BE2C (cell line): ENCODE results near the gene MAMDC2.
"Not testable (repeated sequence)": the region's sequence is repeated elsewhere in the genome, so short reads cannot be mapped to it uniquely, and the experiment has no call there.

Source experiments
- DNase-seq: peaks from one replicate; pipeline ENCODE4 v3.0.0-alpha.2; 2020
- H3K27me3 ChIP-seq: fragments of 250-450 bp; sonication (Bioruptor Pico); 2 replicates; pipeline ENCODE4 v1.5.1; 2020; ENCODE audit warnings: mild to moderate bottlenecking
- H3K36me3 ChIP-seq: fragments of 250-450 bp; sonication (Bioruptor Pico); 2 replicates; pipeline ENCODE4 v1.5.1; 2020; ENCODE audit warnings: mild to moderate bottlenecking
- H3K4me1 ChIP-seq: fragments of 250-450 bp; sonication (Bioruptor Pico); 2 replicates; pipeline ENCODE4 v1.5.1; 2020
- H3K4me3 ChIP-seq: 2 replicates; pipeline ENCODE4 v1.5.1; 2011; ENCODE audit warnings: low read depth, low read length
- H3K9me3 ChIP-seq: fragments of 250-450 bp; sonication (Bioruptor Pico); 2 replicates; pipeline ENCODE4 v1.5.1; 2020
- TF ChIP-seq, protein P1 (sequence below): IDR thresholded peaks from 2 replicates; pipeline ENCODE4 v1.5.1; 2012; ENCODE audit warnings: mild to moderate bottlenecking, low read depth, low read length

Gene MAMDC2

DNA sequence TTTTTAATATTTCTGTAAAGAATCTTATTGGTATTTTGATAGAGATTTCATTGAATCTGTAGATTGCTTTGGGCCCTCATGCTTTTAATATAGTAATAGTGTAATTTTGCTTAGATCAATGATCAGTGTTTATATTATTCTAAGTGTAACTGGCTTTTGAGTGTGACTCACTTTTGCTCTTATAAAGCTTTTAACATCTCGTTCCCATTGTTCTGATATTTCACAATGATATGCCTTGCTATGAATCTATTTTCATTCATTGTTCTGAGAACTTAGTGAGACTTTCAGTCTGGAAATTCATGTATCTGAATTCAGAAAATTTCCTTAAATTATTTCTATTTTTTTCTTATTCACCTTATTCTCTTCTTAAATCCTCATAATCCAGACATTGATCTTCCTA is 13.5 kb upstream of the MAMDC2 start:
- TF ChIP-seq, protein P1, sequence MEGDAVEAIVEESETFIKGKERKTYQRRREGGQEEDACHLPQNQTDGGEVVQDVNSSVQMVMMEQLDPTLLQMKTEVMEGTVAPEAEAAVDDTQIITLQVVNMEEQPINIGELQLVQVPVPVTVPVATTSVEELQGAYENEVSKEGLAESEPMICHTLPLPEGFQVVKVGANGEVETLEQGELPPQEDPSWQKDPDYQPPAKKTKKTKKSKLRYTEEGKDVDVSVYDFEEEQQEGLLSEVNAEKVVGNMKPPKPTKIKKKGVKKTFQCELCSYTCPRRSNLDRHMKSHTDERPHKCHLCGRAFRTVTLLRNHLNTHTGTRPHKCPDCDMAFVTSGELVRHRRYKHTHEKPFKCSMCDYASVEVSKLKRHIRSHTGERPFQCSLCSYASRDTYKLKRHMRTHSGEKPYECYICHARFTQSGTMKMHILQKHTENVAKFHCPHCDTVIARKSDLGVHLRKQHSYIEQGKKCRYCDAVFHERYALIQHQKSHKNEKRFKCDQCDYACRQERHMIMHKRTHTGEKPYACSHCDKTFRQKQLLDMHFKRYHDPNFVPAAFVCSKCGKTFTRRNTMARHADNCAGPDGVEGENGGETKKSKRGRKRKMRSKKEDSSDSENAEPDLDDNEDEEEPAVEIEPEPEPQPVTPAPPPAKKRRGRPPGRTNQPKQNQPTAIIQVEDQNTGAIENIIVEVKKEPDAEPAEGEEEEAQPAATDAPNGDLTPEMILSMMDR = no peak
- H3K4me1 ChIP-seq = no peaks in the 10 kb centered on the region

GRCh38 chr9:70031141-70031545 is 12.5 kb upstream of the MAMDC2 start:
- no peak for DNase-seq
- H3K9me3 ChIP-seq = no peaks in the 10 kb centered on the region
- TF ChIP-seq, protein P1 = no peak
- H3K27me3 ChIP-seq = peaks cover 4% of the 10 kb centered on the region
- H3K4me3 ChIP-seq = no peak overlapping the region
- no peaks in the 10 kb centered on the region for H3K4me1 ChIP-seq
- H3K36me3 ChIP-seq = no peaks in the 10 kb centered on the region

More for the DNA sequence above, 13.5 kb upstream of the MAMDC2 start:
- H3K9me3 ChIP-seq = no peaks in the 10 kb centered on the region
- DNase-seq = no peak
- H3K4me3 ChIP-seq = no peak overlapping the region
- peaks cover 4% of the 10 kb centered on the region for H3K27me3 ChIP-seq
- no peaks in the 10 kb centered on the region for H3K36me3 ChIP-seq

DNA sequence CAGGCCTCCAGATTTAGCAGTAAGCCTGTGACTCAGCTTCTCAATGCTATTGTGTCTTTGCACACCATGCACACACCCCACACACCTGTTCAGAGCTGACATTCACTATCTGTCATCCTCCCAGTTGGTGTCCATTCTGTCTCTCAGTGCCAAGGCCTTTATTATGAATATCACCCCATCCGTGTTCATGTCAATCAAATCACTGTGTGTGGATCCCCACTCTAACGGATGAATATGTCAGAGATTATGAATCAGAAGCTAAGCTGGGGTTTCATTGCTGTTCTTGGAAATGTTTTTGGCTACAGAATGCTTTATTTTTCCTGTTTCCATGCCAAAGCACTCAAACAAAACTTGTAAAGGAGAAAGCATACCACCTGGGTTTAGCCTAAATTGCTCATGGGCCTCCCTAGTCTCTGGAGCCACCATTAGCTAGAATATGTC is 9.4 kb upstream of the MAMDC2 start:
- peaks cover 4% of the 10 kb centered on the region for H3K27me3 ChIP-seq
- no peaks in the 10 kb centered on the region for H3K4me1 ChIP-seq
- no peak for DNase-seq
- TF ChIP-seq, protein P1 = no peak
- H3K9me3 ChIP-seq = no peaks in the 10 kb centered on the region
- no peak overlapping the region for H3K4me3 ChIP-seq
- H3K36me3 ChIP-seq = no peaks in the 10 kb centered on the region

GRCh38 chr9:70035691-70036090 is 8.0 kb upstream of the MAMDC2 start:
- Histone ChIP-seq H3K27me3 (peaks cover 4% of the 10 kb centered on the region), H3K4me1 (no peaks in the 10 kb centered on the region), H3K9me3 (no peaks in the 10 kb centered on the region), H3K4me3 (no peak overlapping the region), H3K36me3 (no peaks in the 10 kb centered on the region)
- TF ChIP-seq, protein P1 = no peak
- no peak for DNase-seq

- Histone ChIP-seq H3K4me3 (no peak overlapping the region), H3K9me3 (no peaks in the 10 kb centered on the region), H3K36me3 (no peaks in the 10 kb centered on the region), H3K4me1 (no peaks in the 10 kb centered on the region), H3K27me3 (peaks cover 4% of the 10 kb centered on the region)
- no peak for DNase-seq
- TF ChIP-seq, protein P1 = no peak
Measured at GRCh38 chr9:70036641-70037040, 7.0 kb upstream of the MAMDC2 start.

DNA sequence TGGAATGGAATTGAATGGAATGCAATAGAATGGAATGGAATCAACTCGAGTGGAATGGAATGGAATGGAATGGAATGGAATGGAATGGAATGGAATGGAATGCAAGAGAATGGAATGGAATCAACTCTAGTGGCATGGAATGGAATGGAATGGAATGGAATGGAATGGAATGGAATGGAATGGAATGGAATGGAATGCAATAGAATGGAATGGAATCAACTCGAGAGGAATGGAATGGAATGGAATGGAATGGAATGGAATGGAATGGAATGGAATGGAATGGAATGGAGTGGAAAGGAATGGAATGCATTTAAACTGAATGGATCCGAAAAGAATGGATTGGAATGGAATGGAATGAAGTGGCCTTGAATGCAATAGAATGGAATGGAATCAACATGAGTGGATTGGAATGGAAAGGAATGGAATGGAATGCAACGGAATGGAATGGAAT is 5.5 kb upstream of the MAMDC2 start:
- DNase-seq, H3K27me3 ChIP-seq, H3K4me1 ChIP-seq, H3K36me3 ChIP-seq, H3K9me3 ChIP-seq, H3K4me3 ChIP-seq: not testable (repeated sequence)
